OCI-LY1 (cell line): ENCODE data around the gene TMEFF2.

Source experiments
- H2AFZ ChIP-seq: fragments of 200-600 bp; sonication (generic), shearing (Covaris generic); 2 replicates; pipeline ENCODE4 v1.6.0; 2014; ENCODE audit warnings: antibody characterized with exemption, mild to moderate bottlenecking, low read length
- H3F3A ChIP-seq: fragments of 200-600 bp; sonication (generic), shearing (Covaris generic); 2 replicates; pipeline ENCODE4 v1.6.0; 2014; ENCODE audit warnings: mild to moderate bottlenecking, antibody characterized with exemption, low read length, moderate library complexity; ENCODE audit not compliant: insufficient read depth
- H3K27ac ChIP-seq: fragments of 200-600 bp; sonication (generic); 2 replicates; pipeline ENCODE4 v1.5.1; 2014; ENCODE audit warnings: low read length, mixed run types, mild to moderate bottlenecking, low read depth; ENCODE audit not compliant: poor library complexity, severe bottlenecking
- H3K27me3 ChIP-seq: fragments of 200-600 bp; sonication (generic); 2 replicates; pipeline ENCODE4 v1.6.0; 2014; ENCODE audit warnings: antibody characterized with exemption, mild to moderate bottlenecking, low read length, moderate library complexity; ENCODE audit not compliant: insufficient read depth
- H3K36me3 ChIP-seq: fragments of 200-600 bp; sonication (generic); 2 replicates; pipeline ENCODE4 v1.6.1; 2014; ENCODE audit warnings: mild to moderate bottlenecking, antibody characterized with exemption, low read length, moderate library complexity, mixed read lengths; ENCODE audit not compliant: insufficient read depth
- H3K4me1 ChIP-seq: fragments of 200-600 bp; sonication (generic); 2 replicates; pipeline ENCODE4 v1.5.1; 2014; ENCODE audit warnings: mild to moderate bottlenecking, low read length, moderate library complexity; ENCODE audit not compliant: insufficient read depth, severe bottlenecking
- H3K4me2 ChIP-seq: fragments of 200-600 bp; sonication (generic), shearing (Covaris generic); 2 replicates; pipeline ENCODE4 v1.6.1; 2014; ENCODE audit warnings: low read length
- H3K4me3 ChIP-seq: fragments of 200-600 bp; sonication (generic); 2 replicates; pipeline ENCODE4 v1.5.1; 2014; ENCODE audit warnings: low read length, low read depth, mild to moderate bottlenecking, mixed read lengths; ENCODE audit not compliant: poor library complexity, severe bottlenecking
- H3K79me2 ChIP-seq: fragments of 200-600 bp; shearing (Covaris generic); 2 replicates; pipeline ENCODE4 v1.6.1; 2016; ENCODE audit warnings: mixed run types, low read length, mixed read lengths; ENCODE audit not compliant: insufficient read depth
- H3K9ac ChIP-seq: fragments of 200-600 bp; sonication (generic), shearing (Covaris generic); 2 replicates; pipeline ENCODE4 v1.6.1; 2014; ENCODE audit warnings: mild to moderate bottlenecking, low read length, mixed read lengths
- H3K9me2 ChIP-seq: fragments of 200-600 bp; sonication (generic), shearing (Covaris generic); 2 replicates; pipeline ENCODE4 v1.6.1; 2014; ENCODE audit warnings: low read depth, mild to moderate bottlenecking, low read length, mixed read lengths
- H3K9me3 ChIP-seq: fragments of 200-600 bp; shearing (Covaris generic); 2 replicates; pipeline ENCODE4 v1.6.1; 2014; ENCODE audit warnings: low read length, mixed read lengths
- H4K20me1 ChIP-seq: fragments of 200-600 bp; sonication (generic), shearing (Covaris generic); 2 replicates; pipeline ENCODE4 v1.6.0; 2016; ENCODE audit warnings: mild to moderate bottlenecking, low read length; ENCODE audit not compliant: insufficient read depth
- EZH2 ChIP-seq: fragments of 200-600 bp; sonication (generic), shearing (Covaris generic); IDR thresholded peaks from 2 replicates; pipeline ENCODE4 v1.8.0; 2017; ENCODE audit warnings: borderline replicate concordance, mixed run types, mild to moderate bottlenecking, antibody characterized with exemption, low read length, moderate library complexity, mixed read lengths
- TF ChIP-seq, protein P1 (sequence below): fragments of 200-600 bp; sonication (generic), shearing (Covaris generic); IDR thresholded peaks from 2 replicates; pipeline ENCODE4 v1.5.1; 2017; ENCODE audit warnings: mild to moderate bottlenecking, antibody characterized with exemption, low read length, moderate library complexity, mixed read lengths

TMEFF2 gene

DNA sequence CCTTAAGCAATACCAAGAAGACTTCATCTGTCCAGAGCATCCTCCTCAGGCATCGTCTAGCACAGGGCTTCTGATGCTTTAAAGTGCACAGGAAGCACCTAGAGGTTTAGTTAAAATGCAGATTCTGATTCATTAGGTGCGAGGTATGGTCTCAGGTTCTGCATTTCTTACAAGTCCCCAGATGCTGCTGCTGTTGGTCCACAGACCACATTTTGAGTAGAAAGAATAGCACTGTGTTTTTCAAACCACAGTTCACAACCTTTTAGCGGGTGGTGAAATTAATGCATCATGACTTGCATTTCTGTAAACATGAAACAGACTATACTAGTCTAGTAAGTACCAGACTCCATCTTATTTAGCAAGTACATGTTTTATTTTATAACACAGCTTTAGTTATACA lies 134.6 kb downstream of the TMEFF2 start:
- H3K4me2 ChIP-seq: no peak overlapping the region
- no peaks in the 10 kb centered on the region for H3F3A ChIP-seq
- no peak overlapping the region for H3K27ac ChIP-seq
- H3K36me3 ChIP-seq: no peaks in the 10 kb centered on the region
- no peaks in the 10 kb centered on the region for H3K9me3 ChIP-seq
- TF ChIP-seq, protein P1, sequence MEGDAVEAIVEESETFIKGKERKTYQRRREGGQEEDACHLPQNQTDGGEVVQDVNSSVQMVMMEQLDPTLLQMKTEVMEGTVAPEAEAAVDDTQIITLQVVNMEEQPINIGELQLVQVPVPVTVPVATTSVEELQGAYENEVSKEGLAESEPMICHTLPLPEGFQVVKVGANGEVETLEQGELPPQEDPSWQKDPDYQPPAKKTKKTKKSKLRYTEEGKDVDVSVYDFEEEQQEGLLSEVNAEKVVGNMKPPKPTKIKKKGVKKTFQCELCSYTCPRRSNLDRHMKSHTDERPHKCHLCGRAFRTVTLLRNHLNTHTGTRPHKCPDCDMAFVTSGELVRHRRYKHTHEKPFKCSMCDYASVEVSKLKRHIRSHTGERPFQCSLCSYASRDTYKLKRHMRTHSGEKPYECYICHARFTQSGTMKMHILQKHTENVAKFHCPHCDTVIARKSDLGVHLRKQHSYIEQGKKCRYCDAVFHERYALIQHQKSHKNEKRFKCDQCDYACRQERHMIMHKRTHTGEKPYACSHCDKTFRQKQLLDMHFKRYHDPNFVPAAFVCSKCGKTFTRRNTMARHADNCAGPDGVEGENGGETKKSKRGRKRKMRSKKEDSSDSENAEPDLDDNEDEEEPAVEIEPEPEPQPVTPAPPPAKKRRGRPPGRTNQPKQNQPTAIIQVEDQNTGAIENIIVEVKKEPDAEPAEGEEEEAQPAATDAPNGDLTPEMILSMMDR: no peak
- no peak for TF ChIP-seq EZH2
- no peak overlapping the region for H2AFZ ChIP-seq
- H3K4me1 ChIP-seq: no peaks in the 10 kb centered on the region
- H3K79me2 ChIP-seq: no peaks in the 10 kb centered on the region
- no peaks in the 10 kb centered on the region for H3K9me2 ChIP-seq
- no peaks in the 10 kb centered on the region for H3K27me3 ChIP-seq
- H3K9ac ChIP-seq: no peak overlapping the region
- no peak overlapping the region for H3K4me3 ChIP-seq
- H4K20me1 ChIP-seq: no peaks in the 10 kb centered on the region

DNA sequence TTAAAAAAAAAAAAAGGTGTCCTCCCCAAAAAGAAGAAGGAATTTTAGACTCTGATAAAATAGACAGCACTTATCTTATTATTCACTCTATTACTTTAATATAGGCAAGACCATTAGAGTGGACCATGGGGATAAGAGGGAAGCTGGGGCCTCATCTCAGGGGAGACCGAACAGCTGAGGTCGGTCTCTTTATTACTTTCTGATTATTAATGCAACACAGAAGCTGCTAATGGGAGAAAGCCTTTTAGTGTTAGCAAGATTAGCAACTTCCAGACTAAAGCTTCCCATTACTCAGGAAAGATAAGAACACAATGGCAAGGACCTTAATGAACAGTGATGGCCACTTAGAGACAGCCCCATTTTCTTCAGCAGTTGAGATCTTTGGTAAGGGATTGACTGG lies 135.5 kb downstream of the TMEFF2 start:
- no peaks in the 10 kb centered on the region for H3K79me2 ChIP-seq
- no peaks in the 10 kb centered on the region for H3F3A ChIP-seq
- no peaks in the 10 kb centered on the region for H3K4me1 ChIP-seq
- no peaks in the 10 kb centered on the region for H3K27me3 ChIP-seq
- TF ChIP-seq, protein P1: no peak
- no peak for TF ChIP-seq EZH2
- no peak overlapping the region for H3K4me2 ChIP-seq
- H3K9me3 ChIP-seq: no peaks in the 10 kb centered on the region
- H3K4me3 ChIP-seq: no peak overlapping the region
- no peak overlapping the region for H3K27ac ChIP-seq
- no peaks in the 10 kb centered on the region for H3K9me2 ChIP-seq
- no peak overlapping the region for H2AFZ ChIP-seq
- no peak overlapping the region for H3K9ac ChIP-seq
- H3K36me3 ChIP-seq: no peaks in the 10 kb centered on the region
- no peaks in the 10 kb centered on the region for H4K20me1 ChIP-seq

DNA sequence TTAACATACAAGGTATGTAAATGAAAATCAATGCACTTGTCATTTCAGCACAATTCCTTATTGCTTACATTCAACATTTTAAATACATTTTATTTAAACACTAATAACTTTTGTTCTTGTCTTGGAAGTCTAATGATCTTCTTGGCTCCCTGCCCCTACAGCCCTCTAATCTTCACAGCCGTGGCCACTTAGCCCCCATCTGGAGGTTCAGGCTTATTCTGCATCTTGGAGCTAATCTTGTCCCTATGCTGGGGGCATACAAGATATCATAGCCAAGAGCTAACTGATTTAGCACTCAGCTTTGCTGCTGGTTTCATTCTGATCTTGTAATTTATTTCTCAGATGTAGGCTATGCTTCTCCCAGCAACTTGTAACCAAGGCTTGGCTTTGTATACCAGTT lies 140.8 kb downstream of the TMEFF2 start:
- no peak overlapping the region for H2AFZ ChIP-seq
- H3K9me2 ChIP-seq: no peaks in the 10 kb centered on the region
- H3K9me3 ChIP-seq: no peaks in the 10 kb centered on the region
- no peaks in the 10 kb centered on the region for H3K4me1 ChIP-seq
- no peak overlapping the region for H3K9ac ChIP-seq
- H3K27ac ChIP-seq: no peak overlapping the region
- no peak for TF ChIP-seq EZH2
- TF ChIP-seq, protein P1: no peak
- no peaks in the 10 kb centered on the region for H3K79me2 ChIP-seq
- H3K27me3 ChIP-seq: no peaks in the 10 kb centered on the region
- no peaks in the 10 kb centered on the region for H3K36me3 ChIP-seq
- H3K4me2 ChIP-seq: no peak overlapping the region
- H3K4me3 ChIP-seq: no peak overlapping the region
- no peaks in the 10 kb centered on the region for H4K20me1 ChIP-seq
- no peaks in the 10 kb centered on the region for H3F3A ChIP-seq
